GM19238 (cell line): ENCODE results near the gene CFAP92.
"Not testable (repeated sequence)": the region's sequence is repeated elsewhere in the genome, so short reads cannot be mapped to it uniquely, and the experiment has no call there.

ENCODE experiments used
- DNase-seq: peaks from one replicate; pipeline ENCODE4 v3.0.0; 2011; ENCODE audit warnings: low spot score; ENCODE audit not compliant: insufficient read length

The CFAP92 gene

DNA sequence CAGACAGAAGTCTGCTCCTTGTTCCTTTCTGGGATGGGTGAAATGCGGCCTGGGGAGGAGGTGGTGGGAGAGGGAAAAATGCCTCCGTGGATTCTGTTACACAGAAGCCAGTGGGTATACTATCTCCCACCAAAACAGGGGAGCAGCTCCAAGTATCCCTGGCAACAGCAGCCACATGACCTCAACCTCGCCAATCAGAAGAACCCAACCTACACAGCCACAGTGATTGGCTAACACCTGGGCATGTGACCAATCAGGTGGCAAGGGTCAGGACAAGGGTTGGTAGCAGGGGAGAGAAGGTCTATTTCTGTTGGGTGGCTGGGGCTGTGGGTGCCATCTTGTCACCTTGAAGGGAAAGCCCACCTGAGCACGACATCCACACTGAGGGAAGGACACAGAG is 123.5 kb downstream of the CFAP92 start:
- no peak for DNase-seq

DNA sequence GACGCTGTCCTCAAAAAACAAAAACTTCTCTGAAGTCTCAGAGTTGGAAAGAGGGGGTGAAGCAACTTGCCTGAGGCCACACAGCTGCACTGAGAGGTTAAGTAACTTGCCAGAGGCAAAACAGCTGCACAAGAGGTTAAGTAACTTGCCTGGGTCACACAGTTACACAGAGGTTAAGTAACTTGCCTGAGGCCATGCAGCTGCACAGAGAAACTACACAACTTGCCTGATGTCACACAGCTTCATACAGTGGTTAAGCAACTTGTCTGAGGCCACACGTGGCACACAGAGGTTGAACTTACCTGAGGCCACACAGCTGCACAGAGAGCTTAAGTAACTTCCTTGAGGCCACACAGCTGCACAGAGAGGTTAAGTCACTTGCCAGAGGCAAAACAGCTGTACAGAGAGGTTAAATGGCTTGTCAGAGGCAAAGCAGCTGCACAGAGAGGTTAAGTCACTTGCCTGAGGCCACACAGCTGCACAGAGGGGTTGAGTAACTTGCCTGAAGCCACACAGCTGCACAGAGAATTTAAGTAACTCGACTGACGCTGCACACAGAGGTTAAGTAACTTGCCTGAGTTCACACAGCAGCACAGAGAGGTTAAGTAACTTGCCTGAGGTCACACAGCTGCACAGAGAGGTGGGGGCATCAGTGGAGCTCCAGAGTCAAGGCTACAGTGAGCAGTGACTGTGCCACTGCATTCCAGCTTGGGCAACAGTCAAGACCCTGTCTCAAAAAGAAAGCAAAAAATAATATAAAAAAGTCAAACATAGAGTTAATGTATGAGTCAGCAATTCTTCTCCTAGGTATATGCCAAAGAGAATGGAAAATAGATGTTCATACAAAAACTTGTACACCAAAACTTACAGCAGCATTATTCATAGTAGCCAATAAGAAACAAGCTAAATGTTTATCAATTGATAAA is 126.4 kb downstream of the CFAP92 start:
- DNase-seq = no peak

DNA sequence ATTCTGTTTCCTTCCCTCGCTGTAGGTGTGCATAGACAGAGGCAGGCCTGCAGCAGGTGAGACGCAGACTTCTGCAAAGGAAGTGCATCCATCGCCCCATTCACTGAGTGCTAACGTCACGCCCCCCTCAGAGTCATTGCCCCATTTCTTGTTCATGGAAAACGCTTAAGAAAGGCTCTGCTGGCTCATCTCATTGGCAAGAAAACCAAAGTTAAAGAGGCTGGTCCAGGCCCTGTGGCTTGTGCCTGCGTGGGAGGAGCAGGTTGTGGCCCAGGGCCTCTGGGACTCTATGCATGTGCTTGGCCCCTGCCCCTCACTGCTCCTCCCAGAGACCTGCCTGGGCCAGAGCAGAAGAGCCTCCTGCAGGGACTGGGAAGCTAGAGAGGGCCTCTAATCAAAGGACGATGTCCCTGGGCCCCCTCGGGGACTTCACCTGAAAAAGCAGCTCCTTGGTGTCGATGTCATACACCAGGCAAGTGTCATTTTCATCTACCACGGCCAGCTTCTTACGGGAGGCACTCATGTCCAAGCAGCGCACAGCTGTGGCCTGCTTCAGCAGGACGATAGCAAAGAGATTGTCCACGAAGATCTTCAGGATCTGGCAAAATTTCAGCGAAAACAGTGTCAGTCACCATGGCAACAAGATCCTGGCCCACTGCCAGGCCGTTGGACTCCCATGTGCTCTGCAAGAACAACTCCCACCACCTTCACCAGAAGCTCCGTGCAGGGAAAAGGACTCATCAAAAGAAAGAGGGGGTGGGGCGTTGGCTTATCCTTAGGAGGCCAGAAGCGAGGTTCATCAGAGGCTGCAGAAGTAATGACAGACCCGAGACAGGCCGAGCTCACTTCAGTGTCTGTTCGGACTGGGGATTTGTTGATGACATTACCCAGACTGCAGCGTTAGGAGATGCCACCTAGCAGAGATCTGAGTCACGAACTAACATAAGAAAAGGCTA is 128.7 kb downstream of the CFAP92 start:
- not testable (repeated sequence) for DNase-seq

DNA sequence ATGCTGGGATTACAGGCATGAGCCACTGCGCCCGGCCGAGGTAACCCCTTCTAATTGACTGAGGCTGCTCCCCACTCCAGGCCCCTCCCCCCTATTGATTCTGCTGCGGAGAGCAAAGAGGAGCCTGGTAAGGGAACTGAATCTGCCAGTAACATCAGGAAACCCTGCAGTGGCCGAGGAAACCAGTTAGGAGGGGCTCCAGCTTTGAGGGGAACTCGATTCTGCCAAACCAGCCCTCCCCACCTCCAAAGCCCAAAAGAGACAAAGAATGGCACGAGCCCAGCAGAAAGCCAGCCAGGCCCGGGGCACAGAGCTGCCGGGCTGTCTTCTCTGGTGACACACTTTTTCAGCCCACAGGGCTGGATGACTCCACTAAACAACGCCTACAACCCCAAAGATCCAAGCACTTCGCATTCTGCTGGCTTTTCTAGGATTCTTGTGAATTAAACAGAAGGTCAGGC is 129.5 kb downstream of the CFAP92 start:
- DNase-seq = no peak

DNA sequence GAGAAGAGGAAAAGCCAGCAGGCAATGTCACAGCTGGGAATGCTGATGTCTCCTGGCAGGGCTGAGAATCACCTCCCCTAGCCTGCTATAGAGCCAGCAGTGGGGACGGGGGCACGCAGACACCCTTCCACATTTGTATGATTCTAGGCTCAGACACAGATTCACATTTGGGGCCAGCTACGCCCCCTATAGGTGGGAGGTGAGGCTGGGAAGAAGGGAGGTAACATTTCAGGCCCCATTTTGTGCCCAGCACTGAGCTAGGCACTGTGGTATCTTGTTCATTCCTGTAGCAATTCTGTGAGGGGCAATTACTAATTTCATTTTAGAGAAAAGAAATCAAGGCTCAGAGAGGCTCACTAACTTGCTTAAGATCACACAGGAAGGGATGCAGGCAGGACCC is 130.3 kb downstream of the CFAP92 start:
- DNase-seq = no peak

DNA sequence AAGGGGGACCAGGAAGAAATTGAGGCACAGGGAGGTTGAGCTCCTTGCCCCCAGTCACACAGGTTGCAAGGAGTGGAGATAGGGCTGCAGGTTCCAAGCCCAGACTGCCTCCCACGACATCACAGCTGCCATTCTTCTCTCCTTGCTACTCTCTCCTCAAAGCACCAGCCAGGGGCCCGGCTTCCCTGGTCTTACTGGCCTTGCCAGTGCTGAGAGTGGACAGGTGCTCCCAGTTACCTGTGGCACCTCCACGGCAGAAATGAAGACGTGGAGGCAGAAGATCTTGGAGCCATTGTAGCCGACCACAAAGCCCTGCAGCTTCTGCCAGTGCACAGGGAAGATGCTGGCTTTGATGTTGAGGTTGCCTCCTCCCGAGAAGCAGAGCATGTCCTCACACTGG is 132.4 kb downstream of the CFAP92 start:
- DNase-seq = no peak
